ENCODE data around the gene WDR88. TPM values are rescaled to one million over a fixed set of nuclear protein-coding genes. Genes with fewer than 3 reads are reported as not detected.

Gene WDR88
- total and polyA plus RNA-seq, 2 of the 13 experiments (the other 11 are each of a cell fraction or from before 2014, with no cell fraction given): not detected

DNA sequence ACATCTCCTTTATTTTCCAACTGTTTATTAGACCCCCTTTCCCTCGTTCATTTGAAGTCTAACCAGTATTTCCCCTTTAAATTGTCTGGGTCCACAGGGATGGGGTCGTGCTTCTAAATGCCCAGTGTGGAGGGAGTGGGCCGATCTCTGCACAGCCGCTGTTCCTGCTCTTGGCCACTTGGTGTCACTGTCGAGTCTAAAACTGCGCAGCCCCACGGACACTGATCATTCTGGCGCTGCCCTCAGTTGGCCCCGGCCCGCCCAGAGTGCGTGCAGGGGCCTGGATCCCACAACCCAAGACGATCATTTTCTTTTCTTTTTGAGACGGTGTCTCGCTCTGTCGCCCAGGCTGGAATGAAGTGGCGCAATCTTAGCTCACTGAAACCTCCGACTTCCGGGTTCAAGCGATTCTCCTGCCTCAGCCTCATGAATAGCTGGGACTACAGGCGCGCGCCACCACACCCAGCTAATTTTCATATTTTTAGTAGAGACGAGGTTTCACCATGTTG lies 12.0 kb downstream of the WDR88 start (continued):
- no peak for TF ChIP-seq ELF4 (CRISPR knock-in tag; IDR thresholded peaks at IDR 0.05; ENCODE audit: borderline replicate concordance)
- peak; percentile 63; the same call in 1 of the 2 replicates for TF ChIP-seq ZNF430 (CRISPR knock-in tag; IDR thresholded peaks at IDR 0.05)
- peak; percentile 42; the same call in 1 of the 2 replicates for TF ChIP-seq KDM5B (CRISPR knock-in tag; IDR thresholded peaks at IDR 0.05; ENCODE audit: borderline replicate concordance)
- peak; percentile 28; the same call in 1 of the 2 replicates for TF ChIP-seq ZNF350 (CRISPR knock-in tag; IDR thresholded peaks at IDR 0.05; ENCODE audit: borderline replicate concordance, low read depth)
- no peak for TF ChIP-seq TBP (CRISPR knock-in tag; IDR thresholded peaks at IDR 0.05)
- TF ChIP-seq ZNF20 (CRISPR knock-in tag; IDR thresholded peaks at IDR 0.05): no peak
- TF ChIP-seq BORCS8-MEF2B (CRISPR knock-in tag; IDR thresholded peaks at IDR 0.05): 0 out of 2 replicates have a peak, but pooled peaks have one; percentile 19
- TF ChIP-seq, protein P1, sequence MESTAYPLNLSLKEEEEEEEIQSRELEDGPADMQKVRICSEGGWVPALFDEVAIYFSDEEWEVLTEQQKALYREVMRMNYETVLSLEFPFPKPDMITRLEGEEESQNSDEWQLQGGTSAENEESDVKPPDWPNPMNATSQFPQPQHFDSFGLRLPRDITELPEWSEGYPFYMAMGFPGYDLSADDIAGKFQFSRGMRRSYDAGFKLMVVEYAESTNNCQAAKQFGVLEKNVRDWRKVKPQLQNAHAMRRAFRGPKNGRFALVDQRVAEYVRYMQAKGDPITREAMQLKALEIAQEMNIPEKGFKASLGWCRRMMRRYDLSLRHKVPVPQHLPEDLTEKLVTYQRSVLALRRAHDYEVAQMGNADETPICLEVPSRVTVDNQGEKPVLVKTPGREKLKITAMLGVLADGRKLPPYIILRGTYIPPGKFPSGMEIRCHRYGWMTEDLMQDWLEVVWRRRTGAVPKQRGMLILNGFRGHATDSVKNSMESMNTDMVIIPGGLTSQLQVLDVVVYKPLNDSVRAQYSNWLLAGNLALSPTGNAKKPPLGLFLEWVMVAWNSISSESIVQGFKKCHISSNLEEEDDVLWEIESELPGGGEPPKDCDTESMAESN (CRISPR knock-in tag; conservative IDR thresholded peaks at IDR 0.05): no peak
- TF ChIP-seq CBX5 (CRISPR knock-in tag; IDR thresholded peaks at IDR 0.05; ENCODE audit: borderline replicate concordance): 0 out of 2 replicates have a peak, but pooled peaks have one; percentile 27
- no peak for TF ChIP-seq ZBTB8A (CRISPR knock-in tag; IDR thresholded peaks at IDR 0.05; ENCODE audit: borderline replicate concordance, low read depth)
- TF ChIP-seq CEBPG (CRISPR knock-in tag; IDR thresholded peaks at IDR 0.05): peak; percentile 31; the same call in 1 of the 2 replicates
- 0 out of 2 replicates have a peak, but pooled peaks have one; percentile 52 for TF ChIP-seq ARHGAP35 (CRISPR knock-in tag; IDR thresholded peaks at IDR 0.05; ENCODE audit: borderline replicate concordance)
- TF ChIP-seq ZNF605 (CRISPR knock-in tag; IDR thresholded peaks at IDR 0.05): peak; percentile 80; the same call in 1 of the 2 replicates
- TF ChIP-seq, protein P2, sequence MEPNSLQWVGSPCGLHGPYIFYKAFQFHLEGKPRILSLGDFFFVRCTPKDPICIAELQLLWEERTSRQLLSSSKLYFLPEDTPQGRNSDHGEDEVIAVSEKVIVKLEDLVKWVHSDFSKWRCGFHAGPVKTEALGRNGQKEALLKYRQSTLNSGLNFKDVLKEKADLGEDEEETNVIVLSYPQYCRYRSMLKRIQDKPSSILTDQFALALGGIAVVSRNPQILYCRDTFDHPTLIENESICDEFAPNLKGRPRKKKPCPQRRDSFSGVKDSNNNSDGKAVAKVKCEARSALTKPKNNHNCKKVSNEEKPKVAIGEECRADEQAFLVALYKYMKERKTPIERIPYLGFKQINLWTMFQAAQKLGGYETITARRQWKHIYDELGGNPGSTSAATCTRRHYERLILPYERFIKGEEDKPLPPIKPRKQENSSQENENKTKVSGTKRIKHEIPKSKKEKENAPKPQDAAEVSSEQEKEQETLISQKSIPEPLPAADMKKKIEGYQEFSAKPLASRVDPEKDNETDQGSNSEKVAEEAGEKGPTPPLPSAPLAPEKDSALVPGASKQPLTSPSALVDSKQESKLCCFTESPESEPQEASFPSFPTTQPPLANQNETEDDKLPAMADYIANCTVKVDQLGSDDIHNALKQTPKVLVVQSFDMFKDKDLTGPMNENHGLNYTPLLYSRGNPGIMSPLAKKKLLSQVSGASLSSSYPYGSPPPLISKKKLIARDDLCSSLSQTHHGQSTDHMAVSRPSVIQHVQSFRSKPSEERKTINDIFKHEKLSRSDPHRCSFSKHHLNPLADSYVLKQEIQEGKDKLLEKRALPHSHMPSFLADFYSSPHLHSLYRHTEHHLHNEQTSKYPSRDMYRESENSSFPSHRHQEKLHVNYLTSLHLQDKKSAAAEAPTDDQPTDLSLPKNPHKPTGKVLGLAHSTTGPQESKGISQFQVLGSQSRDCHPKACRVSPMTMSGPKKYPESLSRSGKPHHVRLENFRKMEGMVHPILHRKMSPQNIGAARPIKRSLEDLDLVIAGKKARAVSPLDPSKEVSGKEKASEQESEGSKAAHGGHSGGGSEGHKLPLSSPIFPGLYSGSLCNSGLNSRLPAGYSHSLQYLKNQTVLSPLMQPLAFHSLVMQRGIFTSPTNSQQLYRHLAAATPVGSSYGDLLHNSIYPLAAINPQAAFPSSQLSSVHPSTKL (CRISPR knock-in tag; IDR thresholded peaks at IDR 0.05): peak; percentile 15; the same call in 1 of the 2 replicates
- peak; percentile 95 for TF ChIP-seq CTCF (CRISPR knock-in tag; IDR thresholded peaks at IDR 0.05)
- TF ChIP-seq, protein P3, sequence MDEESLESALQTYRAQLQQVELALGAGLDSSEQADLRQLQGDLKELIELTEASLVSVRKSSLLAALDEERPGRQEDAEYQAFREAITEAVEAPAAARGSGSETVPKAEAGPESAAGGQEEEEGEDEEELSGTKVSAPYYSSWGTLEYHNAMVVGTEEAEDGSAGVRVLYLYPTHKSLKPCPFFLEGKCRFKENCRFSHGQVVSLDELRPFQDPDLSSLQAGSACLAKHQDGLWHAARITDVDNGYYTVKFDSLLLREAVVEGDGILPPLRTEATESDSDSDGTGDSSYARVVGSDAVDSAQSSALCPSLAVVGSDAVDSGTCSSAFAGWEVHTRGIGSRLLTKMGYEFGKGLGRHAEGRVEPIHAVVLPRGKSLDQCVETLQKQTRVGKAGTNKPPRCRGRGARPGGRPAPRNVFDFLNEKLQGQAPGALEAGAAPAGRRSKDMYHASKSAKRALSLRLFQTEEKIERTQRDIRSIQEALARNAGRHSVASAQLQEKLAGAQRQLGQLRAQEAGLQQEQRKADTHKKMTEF (CRISPR knock-in tag; IDR thresholded peaks at IDR 0.05): peak; percentile 41; the same call in 1 of the 2 replicates
- TF ChIP-seq FOXA3 (CRISPR knock-in tag; IDR thresholded peaks at IDR 0.05): peak; percentile 35; the same call in 1 of the 2 replicates
- no peak for TF ChIP-seq RAD51 (IDR thresholded peaks at IDR 0.05; ENCODE audit: borderline replicate concordance)
- TF ChIP-seq, protein P4, sequence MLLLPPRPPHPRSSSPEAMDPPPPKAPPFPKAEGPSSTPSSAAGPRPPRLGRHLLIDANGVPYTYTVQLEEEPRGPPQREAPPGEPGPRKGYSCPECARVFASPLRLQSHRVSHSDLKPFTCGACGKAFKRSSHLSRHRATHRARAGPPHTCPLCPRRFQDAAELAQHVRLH (CRISPR knock-in tag; IDR thresholded peaks at IDR 0.05; ENCODE audit: borderline replicate concordance, low read depth): peak; percentile 65; the same call in 1 of the 2 replicates
- TF ChIP-seq SALL2 (CRISPR knock-in tag; IDR thresholded peaks at IDR 0.05): no peak
- 0 out of 2 replicates have a peak, but pooled peaks have one; percentile 43 for TF ChIP-seq KLF6 (CRISPR knock-in tag; IDR thresholded peaks at IDR 0.05)
